Left renal cortex interstitium (tissue), 4 donors: ENCODE measurements around the gene INO80. TPM values are rescaled to one million over a fixed set of nuclear protein-coding genes. Genes with fewer than 3 reads are reported as not detected.
"Not testable (repeated sequence)": the region's sequence is repeated elsewhere in the genome, so short reads cannot be mapped to it uniquely, and the experiment has no call there.

Source experiments
- DNase-seq, 4 donors: peaks; one replicate each; pipeline ENCODE4 v3.0.0-alpha.2; 2013; ENCODE audit warnings: low read depth in 4 of 4, low spot score in 2 of 4, missing footprints in 1 of 4
- polyA plus RNA-seq, 4 donors: library from polyadenylated mRNA; unstranded; fragments of 120-200 nt; gene quantifications; one replicate each; pipeline ENCODE4 v1.2.1, GENCODE V29; 2013; ENCODE audit not compliant: insufficient read length in 4 of 4

INO80 gene
- polyA plus RNA-seq, 4 donors = 19.8 to 26.1 (median 22.7) TPM

GRCh38 chr15:40976819-40977218 lies 139.3 kb downstream of the INO80 start:
- no peak for DNase-seq

DNA sequence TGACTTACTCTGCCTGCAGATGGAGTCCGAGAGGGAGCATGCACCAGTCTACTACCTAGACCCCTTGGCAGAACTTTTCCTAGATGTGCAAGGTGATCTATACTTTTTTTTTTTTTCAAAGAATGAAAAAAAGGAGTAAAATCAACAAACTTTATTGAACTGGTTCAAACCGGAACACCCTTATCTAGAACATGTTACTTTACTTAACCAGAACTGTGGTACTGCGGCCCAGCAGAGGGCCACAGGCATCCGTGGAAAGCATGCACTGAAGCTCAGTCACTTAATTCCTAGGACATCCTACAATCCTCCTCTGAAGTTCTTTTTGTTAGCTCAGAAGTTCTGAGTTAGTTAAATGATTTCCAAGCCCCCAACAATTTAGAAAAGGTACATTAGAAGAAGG lies 141.2 kb downstream of the INO80 start:
- no peak for DNase-seq

DNA sequence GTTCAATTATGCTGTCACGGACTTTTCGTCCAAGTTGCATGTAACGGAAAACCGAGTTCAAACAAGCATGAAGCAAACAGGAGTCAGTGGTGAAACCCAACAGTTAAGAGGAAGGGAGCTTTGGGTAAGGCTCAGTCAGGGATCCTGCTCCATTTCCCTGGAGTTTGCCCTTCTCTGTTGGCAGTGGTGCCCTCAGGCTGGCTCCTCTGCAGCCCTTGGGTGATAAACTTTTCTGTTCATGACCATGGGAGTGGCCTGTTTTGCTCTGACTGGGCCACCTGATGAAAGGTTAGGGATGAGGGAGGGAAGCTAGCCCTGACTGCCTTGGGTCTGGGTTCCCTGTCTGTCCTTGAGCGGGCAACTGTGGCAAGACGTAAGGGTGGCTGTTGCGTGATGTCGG lies 146.7 kb downstream of the INO80 start:
- DNase-seq = no peak

- DNase-seq = no peak
Observed at GRCh38 chr15:40968290-40969085, 147.6 kb downstream of the INO80 start.

DNA sequence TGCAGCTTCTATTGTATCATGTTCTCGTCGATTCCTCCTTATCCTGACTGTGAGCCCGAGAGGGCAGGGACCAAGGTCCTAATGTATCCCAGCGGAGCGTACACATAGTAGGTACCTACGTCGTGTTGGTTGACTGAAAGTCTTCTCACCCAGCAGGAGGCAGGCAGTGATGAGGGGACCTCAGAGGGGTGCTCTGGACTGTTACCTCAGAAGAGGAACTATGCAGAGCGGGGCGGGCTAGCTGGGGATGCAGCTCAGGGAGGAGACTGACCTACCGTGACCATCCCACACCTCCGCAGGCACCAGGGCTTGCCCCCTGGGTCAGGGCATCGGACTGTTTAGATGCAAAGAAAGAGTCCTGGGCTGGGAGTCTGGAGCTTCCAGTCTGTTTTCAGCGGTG lies 151.4 kb downstream of the INO80 start:
- no peak for DNase-seq

GRCh38 chr15:40964006-40964405 lies 152.1 kb downstream of the INO80 start:
- no peak for DNase-seq

GRCh38 chr15:40963201-40963600 lies 152.9 kb downstream of the INO80 start:
- no peak for DNase-seq

GRCh38 chr15:40962317-40962716 lies 153.8 kb downstream of the INO80 start:
- not testable (repeated sequence) for DNase-seq

GRCh38 chr15:40961740-40962139 lies 154.3 kb downstream of the INO80 start:
- not testable (repeated sequence) for DNase-seq

DNA sequence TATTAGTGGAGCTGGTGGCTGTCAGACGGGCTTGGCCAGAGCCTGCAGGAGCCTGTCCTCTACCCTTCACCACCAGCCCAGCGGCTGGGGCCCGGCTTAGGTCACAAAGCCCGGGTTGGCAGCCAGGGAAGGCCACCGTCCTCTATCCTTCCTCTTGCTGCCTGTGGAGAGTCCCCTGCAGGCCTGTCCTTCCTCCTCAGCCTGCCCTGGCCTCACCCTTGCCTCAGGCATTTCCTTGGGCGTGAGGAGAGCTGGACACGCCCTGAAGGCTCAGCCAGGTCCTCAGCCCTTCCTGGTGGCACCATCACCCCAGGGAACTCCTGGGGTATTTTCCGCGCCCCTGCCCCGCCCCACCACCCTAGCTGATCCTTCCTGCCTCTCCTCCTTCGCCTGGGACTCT lies 155.2 kb downstream of the INO80 start:
- DNase-seq = no peak

DNA sequence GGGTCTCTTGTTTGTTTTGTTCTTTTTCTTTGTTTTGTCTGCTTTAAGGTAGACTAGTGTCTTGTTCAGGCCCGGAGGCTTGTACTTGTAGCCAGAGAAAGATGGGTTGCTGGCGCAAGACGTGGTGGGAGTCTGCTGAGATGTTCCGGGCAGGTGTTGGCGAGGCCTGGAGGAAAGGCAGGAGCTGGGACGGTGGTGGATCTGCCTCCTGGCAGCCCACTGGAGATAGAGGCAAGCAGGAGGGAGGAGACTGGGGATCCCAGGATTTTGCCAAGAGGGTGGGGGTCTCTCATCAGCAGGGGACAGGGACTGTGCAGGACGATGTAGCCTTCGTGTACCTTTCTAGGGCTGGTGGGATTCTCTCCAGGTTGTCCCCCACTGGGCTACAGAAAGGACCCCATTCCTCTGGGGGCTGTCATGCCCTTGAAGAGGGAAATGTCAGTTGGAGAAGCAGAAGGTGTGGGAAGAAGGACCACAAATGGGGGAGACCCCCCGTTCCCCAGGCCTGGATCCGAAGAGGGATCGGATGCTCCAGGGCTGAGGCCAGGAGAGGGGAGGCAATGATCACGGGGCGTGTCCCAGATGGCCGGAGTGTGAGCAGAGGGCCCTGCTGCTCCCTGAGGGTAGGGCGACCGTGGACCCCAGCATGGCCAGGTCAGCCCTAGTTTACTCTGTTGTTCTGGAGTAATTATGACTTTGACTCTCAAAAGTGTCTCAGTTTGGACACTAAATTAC lies 155.8 kb downstream of the INO80 start:
- DNase-seq = no peak

DNA sequence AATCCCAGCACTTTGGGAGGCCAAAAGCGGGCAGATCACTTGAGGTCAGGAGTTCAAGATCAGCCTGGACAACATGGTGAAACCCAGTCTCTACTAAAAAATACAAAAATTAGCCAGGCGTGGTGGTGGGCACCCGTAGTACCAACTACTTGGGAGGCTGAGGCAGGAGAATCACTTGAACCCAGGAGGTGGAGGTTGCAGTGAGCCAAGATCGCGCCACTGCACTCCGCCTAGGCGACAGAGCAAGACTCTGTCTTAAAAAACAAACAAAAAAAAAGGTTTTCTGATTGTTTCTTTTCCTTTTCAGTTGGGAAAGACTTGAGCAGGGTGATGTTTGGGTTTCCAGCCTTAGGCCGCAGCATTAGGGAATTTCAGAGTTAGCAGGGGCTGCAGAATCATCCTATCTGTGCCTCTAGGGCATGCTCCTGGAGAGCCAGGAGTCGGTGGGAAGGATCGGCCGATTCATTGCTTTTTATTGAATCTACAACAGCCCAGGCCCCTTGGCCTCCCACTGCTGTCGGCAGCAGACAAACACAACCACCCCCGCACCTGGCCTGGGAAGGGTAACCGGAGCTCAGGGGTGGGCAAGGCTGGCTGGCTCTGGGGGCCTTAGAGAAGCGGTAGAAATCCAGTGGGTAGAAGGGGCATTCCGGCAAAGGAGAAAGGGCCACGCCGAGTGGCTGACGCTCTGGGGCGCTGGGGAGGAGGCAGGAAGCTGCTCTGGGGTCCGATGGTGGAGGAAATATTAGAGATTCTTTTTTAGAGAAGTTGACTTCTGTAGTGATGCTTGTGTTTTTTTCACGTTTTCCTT lies 156.5 kb downstream of the INO80 start:
- DNase-seq = peak in 1 of 4 donors; percentile 66

GRCh38 chr15:40958723-40959122 lies 157.4 kb downstream of the INO80 start:
- no peak for DNase-seq

DNA sequence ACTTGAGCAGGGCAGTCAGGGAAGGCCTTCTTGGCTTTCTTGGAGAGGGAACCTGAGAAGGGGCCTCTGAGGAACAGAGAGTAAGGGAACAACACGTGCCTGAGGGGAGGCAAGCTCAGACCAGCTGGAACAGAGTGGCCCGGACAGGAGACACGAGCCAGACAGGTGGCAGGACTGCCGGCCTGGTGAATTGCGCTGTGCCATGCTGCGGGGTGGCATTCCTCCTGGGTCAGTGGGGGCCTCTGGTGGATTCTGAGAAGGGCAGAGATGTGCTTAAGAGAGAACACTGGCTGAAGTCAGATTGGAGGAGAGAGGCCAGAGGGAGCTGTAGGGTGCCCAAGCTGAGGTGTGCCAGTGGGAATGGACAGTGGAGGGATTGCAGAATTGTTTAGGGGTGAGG lies 157.9 kb downstream of the INO80 start:
- DNase-seq = no peak

- DNase-seq = no peak
Observed at GRCh38 chr15:40957581-40958051, 158.5 kb downstream of the INO80 start.

GRCh38 chr15:40957041-40957555 lies 159.0 kb downstream of the INO80 start:
- DNase-seq = no peak

GRCh38 chr15:40956541-40956982 lies 159.5 kb downstream of the INO80 start:
- no peak for DNase-seq

GRCh38 chr15:40955930-40956540 lies 160.0 kb downstream of the INO80 start:
- no peak for DNase-seq

DNA sequence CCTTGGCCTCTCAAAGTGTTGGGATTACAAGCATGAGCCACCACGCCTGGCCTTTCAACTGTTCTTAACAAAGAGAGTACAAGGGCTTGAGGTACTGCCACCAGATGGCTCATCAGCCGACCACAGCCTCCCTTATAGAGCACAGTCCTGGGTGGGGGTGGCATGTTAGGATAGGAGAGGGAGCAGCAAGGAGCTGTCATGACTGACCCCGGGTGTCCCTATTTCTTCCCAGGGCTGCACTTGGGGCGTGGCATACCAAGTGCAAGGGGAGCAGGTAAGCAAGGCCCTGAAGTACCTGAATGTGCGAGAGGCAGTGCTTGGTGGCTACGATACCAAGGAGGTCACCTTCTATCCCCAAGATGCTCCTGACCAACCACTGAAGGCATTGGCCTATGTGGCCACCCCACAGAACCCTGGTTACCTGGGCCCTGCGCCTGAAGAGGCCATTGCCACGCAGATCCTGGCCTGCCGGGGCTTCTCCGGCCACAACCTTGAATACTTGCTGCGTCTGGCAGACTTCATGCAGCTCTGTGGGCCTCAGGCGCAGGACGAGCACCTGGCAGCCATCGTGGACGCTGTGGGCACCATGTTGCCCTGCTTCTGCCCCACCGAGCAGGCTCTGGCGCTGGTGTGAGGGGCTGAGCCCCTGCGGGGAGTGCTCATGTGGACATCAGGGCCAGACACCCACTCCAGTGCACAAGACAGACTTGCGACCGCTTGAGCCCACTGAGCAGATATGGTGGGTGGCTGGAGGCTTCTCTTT lies 160.8 kb downstream of the INO80 start:
- no peak for DNase-seq
